ENCODE results near the gene KCP. TPM values are rescaled to one million over a fixed set of nuclear protein-coding genes. Genes with fewer than 3 reads are reported as not detected.

Gene KCP
- total RNA-seq, 1 donor, result 1.1 TPM

GRCh38 chr7:128831178-128831993 is 79.1 kb downstream of the KCP start:
- TF ChIP-seq CTCF (IDR thresholded peaks at IDR 0.05; ENCODE audit: extremely low read depth, low read depth, low read length), result no peak
- H3K79me2 ChIP-seq (ENCODE audit: insufficient read depth, low read length), result peaks cover 59% of the 10 kb centered on the region
- peaks cover 18% of the 10 kb centered on the region for H3K36me3 ChIP-seq (ENCODE audit: insufficient read depth, low read length)
- DNase-seq (ENCODE audit: insufficient read length, low spot score, missing footprints), result peak; percentile 90
- H3K9me3 ChIP-seq (ENCODE audit: low read depth, low read length), result no peaks in the 10 kb centered on the region
- peak overlapping the region; percentile 95 for H3K4me3 ChIP-seq (ENCODE audit: insufficient read depth, low read length)
- peak overlapping the region; percentile 35 for H2AFZ ChIP-seq (ENCODE audit: low read length)
- peaks cover 68% of the 10 kb centered on the region for H3K4me1 ChIP-seq (ENCODE audit: insufficient read depth, low read length)
- H3K27ac ChIP-seq (ENCODE audit: low read depth, low read length), result peak overlapping the region; percentile 92
- H3K4me2 ChIP-seq (ENCODE audit: insufficient read depth, low read length), result peak overlapping the region; percentile 90
- no peaks in the 10 kb centered on the region for H3K27me3 ChIP-seq (ENCODE audit: insufficient read depth, low read length)
- peaks cover 47% of the 10 kb centered on the region for H4K20me1 ChIP-seq (ENCODE audit: insufficient read depth, low read length)

- Histone ChIP-seq H3K4me2 (ENCODE audit: insufficient read depth, low read length) (peak within 1 kb of the TSS; percentile 90), H2AFZ (ENCODE audit: low read length) (peak within 1 kb of the TSS; percentile 68), H3K4me1 (ENCODE audit: insufficient read depth, low read length) (peaks cover 60% of the 10 kb centered on the region), H3K4me3 (ENCODE audit: insufficient read depth, low read length) (peak within 1 kb of the TSS; percentile 95), H3K27ac (ENCODE audit: low read depth, low read length) (peak within 1 kb of the TSS; percentile 92), H3K36me3 (ENCODE audit: insufficient read depth, low read length) (peaks cover 11% of the 10 kb centered on the region), H4K20me1 (ENCODE audit: insufficient read depth, low read length) (peaks cover 40% of the 10 kb centered on the region), H3K79me2 (ENCODE audit: insufficient read depth, low read length) (peaks cover 51% of the 10 kb centered on the region), H3K9me3 (ENCODE audit: low read depth, low read length) (no peaks in the 10 kb centered on the region), H3K27me3 (ENCODE audit: insufficient read depth, low read length) (no peaks in the 10 kb centered on the region)
- TF ChIP-seq CTCF (IDR thresholded peaks at IDR 0.05; ENCODE audit: extremely low read depth, low read depth, low read length), result no peak
- peak; percentile 92 for DNase-seq (ENCODE audit: insufficient read length, low spot score, missing footprints)
Observed at GRCh38 chr7:128830231-128831177, 80.0 kb downstream of the KCP start, which contains the start of gene FLNC. FLNC (plus strand) TSS chr7:128830406; CDS start chr7:128830638, 232 bp downstream.

- peak overlapping the region; percentile 80 for H3K27ac ChIP-seq (ENCODE audit: low read depth, low read length)
- H3K27me3 ChIP-seq (ENCODE audit: insufficient read depth, low read length), result no peaks in the 10 kb centered on the region
- DNase-seq (ENCODE audit: insufficient read length, low spot score, missing footprints), result peak; percentile 94
- no peak for TF ChIP-seq CTCF (IDR thresholded peaks at IDR 0.05; ENCODE audit: extremely low read depth, low read depth, low read length)
- H2AFZ ChIP-seq (ENCODE audit: low read length), result peak overlapping the region; percentile 51
- H3K9me3 ChIP-seq (ENCODE audit: low read depth, low read length), result no peaks in the 10 kb centered on the region
- peak overlapping the region; percentile 87 for H3K4me2 ChIP-seq (ENCODE audit: insufficient read depth, low read length)
- H4K20me1 ChIP-seq (ENCODE audit: insufficient read depth, low read length), result peaks cover 30% of the 10 kb centered on the region
- peaks cover 42% of the 10 kb centered on the region for H3K79me2 ChIP-seq (ENCODE audit: insufficient read depth, low read length)
- H3K4me3 ChIP-seq (ENCODE audit: insufficient read depth, low read length), result peak overlapping the region; percentile 95
- peaks cover 51% of the 10 kb centered on the region for H3K4me1 ChIP-seq (ENCODE audit: insufficient read depth, low read length)
- H3K36me3 ChIP-seq (ENCODE audit: insufficient read depth, low read length), result peaks cover 2% of the 10 kb centered on the region
Observed at GRCh38 chr7:128829391-128830166, 80.9 kb downstream of the KCP start.
